GM12872 (cell line): ENCODE measurements around the gene DESI2.

ENCODE experiments used
- CTCF ChIP-seq: IDR thresholded peaks from 3 replicates; pipeline ENCODE4 v1.5.1; 2011; ENCODE audit warnings: low read depth, mild to moderate bottlenecking, low read length, moderate library complexity; ENCODE audit not compliant: insufficient read depth

DESI2 gene

GRCh38 chr1:244672946-244673682 is 20.2 kb downstream of the DESI2 start:
- TF ChIP-seq CTCF: no peak

- no peak for TF ChIP-seq CTCF
Observed at GRCh38 chr1:244674446-244674845, 21.5 kb downstream of the DESI2 start.

GRCh38 chr1:244675167-244675566 is 22.2 kb downstream of the DESI2 start:
- TF ChIP-seq CTCF: no peak

- no peak for TF ChIP-seq CTCF
Observed at GRCh38 chr1:244678697-244679096, 25.8 kb downstream of the DESI2 start.

- TF ChIP-seq CTCF: no peak
Observed at GRCh38 chr1:244680667-244681066, 27.7 kb downstream of the DESI2 start.

- no peak for TF ChIP-seq CTCF
Observed at GRCh38 chr1:244695937-244696336, 43.0 kb downstream of the DESI2 start.

- no peak for TF ChIP-seq CTCF
Observed at GRCh38 chr1:244699741-244700140, 46.8 kb downstream of the DESI2 start.
